22Rv1 (cell line): ENCODE data around the gene RNF150.

Experiments
- H3K27ac ChIP-seq: fragments of 450-650 bp; 2 replicates; pipeline ENCODE4 v1.5.1; 2017
- CTCF ChIP-seq: fragments of 450-650 bp; IDR thresholded peaks from 2 replicates; pipeline ENCODE4 v1.5.1; 2017; ENCODE audit warnings: mild to moderate bottlenecking
- ZFX ChIP-seq: fragments of 450-650 bp; IDR thresholded peaks from 2 replicates; pipeline ENCODE4 v1.6.1; 2017; ENCODE audit warnings: antibody characterized with exemption, borderline replicate concordance

RNF150 gene

GRCh38 chr4:140937866-140938265, 195.4 kb downstream of the RNF150 start:
- no peak for TF ChIP-seq ZFX
- TF ChIP-seq CTCF, result no peak
- H3K27ac ChIP-seq, result no peak overlapping the region

GRCh38 chr4:140935254-140935653, 198.0 kb downstream of the RNF150 start:
- no peak overlapping the region for H3K27ac ChIP-seq
- TF ChIP-seq CTCF (no peak), ZFX (no peak)

GRCh38 chr4:140932501-140933045, 200.7 kb downstream of the RNF150 start:
- no peak overlapping the region for H3K27ac ChIP-seq
- TF ChIP-seq ZFX, result no peak
- TF ChIP-seq CTCF, result no peak

GRCh38 chr4:140931911-140932310, 201.4 kb downstream of the RNF150 start:
- no peak for TF ChIP-seq CTCF
- TF ChIP-seq ZFX, result no peak
- no peak overlapping the region for H3K27ac ChIP-seq

GRCh38 chr4:140930557-140930956, 202.7 kb downstream of the RNF150 start:
- TF ChIP-seq CTCF (no peak), ZFX (no peak)

GRCh38 chr4:140930011-140930410, 203.3 kb downstream of the RNF150 start:
- no peak overlapping the region for H3K27ac ChIP-seq
- TF ChIP-seq CTCF (no peak), ZFX (no peak)

More at GRCh38 chr4:140930557-140930956, 202.7 kb downstream of the RNF150 start:
- H3K27ac ChIP-seq, result no peak overlapping the region

- H3K27ac ChIP-seq, result no peak overlapping the region
- TF ChIP-seq CTCF, result no peak
- TF ChIP-seq ZFX, result no peak
Measured at GRCh38 chr4:140928880-140929279, 204.4 kb downstream of the RNF150 start.
